ENCODE results near the gene ZNF784. TPM values are rescaled to one million over a fixed set of nuclear protein-coding genes. Genes with fewer than 3 reads are reported as not detected.

Gene ZNF784
- total RNA-seq, 3 donors from 2014 or later (not counting 1 experiment from before 2014, with no cell fraction given), result 6.4 to 7.9 (median 7.1) TPM

DNA sequence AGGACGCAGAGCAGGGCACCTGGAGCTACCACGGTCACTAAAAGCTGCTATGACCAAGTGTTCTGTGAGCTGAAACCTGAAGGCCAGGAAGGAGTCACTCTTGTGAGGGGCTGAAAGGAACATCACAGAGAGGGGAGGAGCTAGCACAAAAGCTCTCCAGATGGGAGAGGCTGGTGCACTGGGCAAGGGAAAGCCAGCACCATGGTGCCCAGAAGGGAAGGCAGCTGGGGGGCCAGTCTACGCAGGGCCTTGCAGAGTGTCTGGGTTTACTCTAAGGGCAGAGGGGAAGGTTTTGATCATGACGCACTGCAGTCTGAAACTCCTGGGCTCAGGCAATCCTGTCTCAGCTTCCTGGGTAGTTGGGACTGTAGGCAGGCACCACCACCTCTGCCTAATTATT is 12.4 kb upstream of the ZNF784 start:
- no peak overlapping the region for H3K4me3 ChIP-seq (ENCODE audit: low read length)
- no peaks in the 10 kb centered on the region for H3K9me3 ChIP-seq (ENCODE audit: control insufficient read depth, insufficient read depth, low read length)
- H3K4me1 Mint-ChIP-seq, result peaks cover 51 to 61% of the 10 kb centered on the region in 2 donors
- H3K4me1 ChIP-seq (ENCODE audit: control insufficient read depth, insufficient read depth, low read length), result peaks cover 66% of the 10 kb centered on the region
- no peaks in the 10 kb centered on the region for H3K36me3 ChIP-seq (ENCODE audit: control insufficient read depth, insufficient read depth, low read length)
- H3K27ac ChIP-seq (ENCODE audit: low read length), result no peak overlapping the region
- peak overlapping the region; percentile 100 for H3K27ac Mint-ChIP-seq
- no peak for ATAC-seq
- no peaks in the 10 kb centered on the region for H3K27me3 Mint-ChIP-seq (ENCODE audit: low read depth in 2 of 2)
- H3K4me3 Mint-ChIP-seq, result peak overlapping the region; percentile 100
- H3K27me3 ChIP-seq (ENCODE audit: control insufficient read depth, insufficient read depth, low read length), result no peaks in the 10 kb centered on the region
- WGBS (ENCODE audit: insufficient coverage), result 91% methylated on average over 4 of the region's 4 CpGs
- DNase-seq, result no peak
- intact Hi-C loops (cut with micrococcal nuclease), result loop anchor here (10.0 kb wide), 1 partner anchor 168 kb away; no protein-coding TSS in a partner anchor
- no peaks in the 10 kb centered on the region for H3K9me3 Mint-ChIP-seq
- TF ChIP-seq, protein P1, sequence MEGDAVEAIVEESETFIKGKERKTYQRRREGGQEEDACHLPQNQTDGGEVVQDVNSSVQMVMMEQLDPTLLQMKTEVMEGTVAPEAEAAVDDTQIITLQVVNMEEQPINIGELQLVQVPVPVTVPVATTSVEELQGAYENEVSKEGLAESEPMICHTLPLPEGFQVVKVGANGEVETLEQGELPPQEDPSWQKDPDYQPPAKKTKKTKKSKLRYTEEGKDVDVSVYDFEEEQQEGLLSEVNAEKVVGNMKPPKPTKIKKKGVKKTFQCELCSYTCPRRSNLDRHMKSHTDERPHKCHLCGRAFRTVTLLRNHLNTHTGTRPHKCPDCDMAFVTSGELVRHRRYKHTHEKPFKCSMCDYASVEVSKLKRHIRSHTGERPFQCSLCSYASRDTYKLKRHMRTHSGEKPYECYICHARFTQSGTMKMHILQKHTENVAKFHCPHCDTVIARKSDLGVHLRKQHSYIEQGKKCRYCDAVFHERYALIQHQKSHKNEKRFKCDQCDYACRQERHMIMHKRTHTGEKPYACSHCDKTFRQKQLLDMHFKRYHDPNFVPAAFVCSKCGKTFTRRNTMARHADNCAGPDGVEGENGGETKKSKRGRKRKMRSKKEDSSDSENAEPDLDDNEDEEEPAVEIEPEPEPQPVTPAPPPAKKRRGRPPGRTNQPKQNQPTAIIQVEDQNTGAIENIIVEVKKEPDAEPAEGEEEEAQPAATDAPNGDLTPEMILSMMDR (IDR thresholded peaks at IDR 0.05), result no peak
- H3K36me3 Mint-ChIP-seq, result no peaks in the 10 kb centered on the region

DNA sequence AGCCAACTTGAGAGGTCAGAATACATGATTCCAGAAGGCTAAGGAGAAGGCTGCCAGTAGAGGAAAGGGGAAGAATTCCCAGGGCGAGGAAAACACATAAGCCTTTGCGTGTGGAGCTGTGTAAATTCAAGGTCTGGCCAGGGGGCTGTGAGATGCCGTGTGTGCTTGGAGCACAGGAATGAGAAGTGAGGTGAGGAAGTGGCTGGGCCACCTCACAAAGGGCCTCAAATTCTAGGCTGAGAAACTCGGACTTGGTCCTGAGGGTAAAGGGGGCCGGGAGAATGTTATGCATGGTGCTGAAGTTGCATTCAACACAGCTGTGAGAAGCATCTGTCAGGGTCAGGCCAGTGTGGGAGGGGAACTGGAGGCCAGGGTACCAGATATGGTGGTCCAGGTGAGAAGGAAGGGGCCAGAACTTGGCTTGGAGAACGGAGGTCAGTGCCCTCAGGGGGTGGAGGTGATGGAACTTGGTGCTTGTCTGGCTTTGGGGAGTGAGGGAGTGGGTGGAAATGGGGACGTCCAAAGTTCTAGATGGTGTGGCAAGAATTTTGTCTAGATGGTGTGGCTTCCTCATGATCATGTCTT is 11.6 kb upstream of the ZNF784 start:
- ATAC-seq (no peak), DNase-seq (no peak)
- Histone ChIP-seq H3K27me3 (ENCODE audit: control insufficient read depth, insufficient read depth, low read length) (no peaks in the 10 kb centered on the region), H3K27ac (ENCODE audit: low read length) (peak overlapping the region; percentile 94), H3K36me3 (ENCODE audit: control insufficient read depth, insufficient read depth, low read length) (no peaks in the 10 kb centered on the region), H3K4me3 (ENCODE audit: low read length) (peak overlapping the region; percentile 71), H3K9me3 (ENCODE audit: control insufficient read depth, insufficient read depth, low read length) (no peaks in the 10 kb centered on the region), H3K4me1 (ENCODE audit: control insufficient read depth, insufficient read depth, low read length) (peaks cover 62% of the 10 kb centered on the region)
- Mint-ChIP-seq H3K36me3 (no peaks in the 10 kb centered on the region), H3K27me3 (ENCODE audit: low read depth in 2 of 2) (no peaks in the 10 kb centered on the region), H3K27ac (peak overlapping the region; percentile 100), H3K4me3 (peak overlapping the region; percentile 100), H3K4me1 (peaks cover 47 to 58% of the 10 kb centered on the region in 2 donors), H3K9me3 (no peaks in the 10 kb centered on the region)
- WGBS (ENCODE audit: insufficient coverage), result 66% methylated on average over 7 of the region's 7 CpGs
- intact Hi-C loops (cut with micrococcal nuclease), result loop anchor here (1.0 to 10.0 kb wide), 2 partner anchors 18 to 169 kb away; no protein-coding TSS in a partner anchor
- TF ChIP-seq, protein P1 (IDR thresholded peaks at IDR 0.05), result no peak

DNA sequence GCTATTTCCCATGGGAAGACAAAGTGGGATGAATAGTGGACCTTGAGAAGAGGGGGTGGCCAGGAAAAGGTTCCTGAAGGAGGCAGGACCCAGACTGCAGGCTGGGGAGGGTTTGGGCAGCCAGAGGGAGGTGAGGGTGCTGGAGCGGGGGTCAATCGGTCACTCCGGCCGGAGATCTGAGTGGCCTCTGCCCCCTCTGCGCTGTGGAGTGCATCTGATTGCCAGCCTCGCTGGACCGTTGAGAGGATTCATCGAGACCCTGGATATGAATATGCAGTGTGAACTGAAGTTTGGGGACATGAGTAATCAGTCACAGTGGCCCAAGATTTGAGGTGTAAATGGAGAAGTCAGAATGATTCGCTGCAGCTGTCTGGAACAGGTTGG is 11.0 kb upstream of the ZNF784 start:
- DNase-seq (peak in 1 of 2 donors; percentile 51), ATAC-seq (peak in 1 of 3 donors; percentile 41)
- no peaks in the 10 kb centered on the region for H3K36me3 ChIP-seq (ENCODE audit: control insufficient read depth, insufficient read depth, low read length)
- no peaks in the 10 kb centered on the region for H3K9me3 ChIP-seq (ENCODE audit: control insufficient read depth, insufficient read depth, low read length)
- Mint-ChIP-seq H3K9me3 (no peaks in the 10 kb centered on the region), H3K27me3 (ENCODE audit: low read depth in 2 of 2) (no peaks in the 10 kb centered on the region), H3K27ac (peak overlapping the region; percentile 100), H3K4me3 (peak overlapping the region; percentile 100), H3K36me3 (no peaks in the 10 kb centered on the region), H3K4me1 (peaks cover 45 to 56% of the 10 kb centered on the region in 2 donors)
- intact Hi-C loops (cut with micrococcal nuclease), result loop anchor here (1.0 to 10.0 kb wide), 2 partner anchors 19 to 169 kb away; no protein-coding TSS in a partner anchor
- 12% methylated on average over 9 of the region's 9 CpGs for WGBS (ENCODE audit: insufficient coverage)
- H3K4me1 ChIP-seq (ENCODE audit: control insufficient read depth, insufficient read depth, low read length), result peaks cover 59% of the 10 kb centered on the region
- H3K4me3 ChIP-seq (ENCODE audit: low read length), result peak overlapping the region; percentile 71
- TF ChIP-seq, protein P1 (IDR thresholded peaks at IDR 0.05), result no peak
- H3K27me3 ChIP-seq (ENCODE audit: control insufficient read depth, insufficient read depth, low read length), result no peaks in the 10 kb centered on the region
- H3K27ac ChIP-seq (ENCODE audit: low read length), result peak overlapping the region; percentile 94

All from natural killer cell (primary cell).